ENCODE results near the gene MTFP1. TPM values are rescaled to one million over a fixed set of nuclear protein-coding genes. Genes with fewer than 3 reads are reported as not detected.

MTFP1 gene
- total and polyA plus RNA-seq, 2 experiments from 2014 or later: 54.6 to 64.1 TPM

GRCh38 chr22:30406400-30406799 is 19.2 kb upstream of the MTFP1 start:
- H3F3A ChIP-seq (replicated peaks; ENCODE audit: low read depth): peaks cover 4% of the 10 kb centered on the region; the same call in 1 of the 2 replicates
- H3K27ac ChIP-seq (ENCODE audit: low read depth): no peak overlapping the region
- no peak overlapping the region for H2AFZ ChIP-seq
- H3K4me3 Mint-ChIP-seq: no peak overlapping the region
- peaks cover 7% of the 10 kb centered on the region for H3K4me1 ChIP-seq (ENCODE audit: insufficient read depth)
- no peaks in the 10 kb centered on the region for H3K27me3 ChIP-seq (ENCODE audit: insufficient read depth)
- no peaks in the 10 kb centered on the region for H3K79me2 ChIP-seq (replicated peaks; ENCODE audit: insufficient read depth)
- no peak overlapping the region for H3K4me2 ChIP-seq
- no peak overlapping the region for H3K27ac Mint-ChIP-seq
- DNase-seq (ENCODE audit: low spot score) (no peak), ATAC-seq (no peak)
- peaks cover 11% of the 10 kb centered on the region for H3K27me3 Mint-ChIP-seq (ENCODE audit: insufficient read depth, low read depth, poor library complexity)
- no peak overlapping the region for H3K4me3 ChIP-seq
- no peaks in the 10 kb centered on the region for H3K9me2 ChIP-seq (ENCODE audit: insufficient read depth)
- no peaks in the 10 kb centered on the region for H3K36me3 ChIP-seq (ENCODE audit: insufficient read depth)
- TF ChIP-seq ZNF462 (CRISPR knock-in tag; IDR thresholded peaks at IDR 0.05) (no peak), ZNF331 (CRISPR knock-in tag; IDR thresholded peaks at IDR 0.05; ENCODE audit: low read depth) (no peak), POLR2AphosphoS5 (IDR thresholded peaks at IDR 0.05; ENCODE audit: low read depth) (no peak), JUNB (IDR thresholded peaks at IDR 0.05; ENCODE audit: unreplicated experiment) (no peak), EZH2 (IDR thresholded peaks at IDR 0.05; ENCODE audit: low read depth, unreplicated experiment) (no peak), CTCF (conservative IDR thresholded peaks at IDR 0.05; ENCODE audit: low read depth in 2 of 2) (no peak), STAT1 (IDR thresholded peaks at IDR 0.05; ENCODE audit: unreplicated experiment) (no peak), ZNF114 (CRISPR knock-in tag; IDR thresholded peaks at IDR 0.05) (no peak)
- H3K36me3 Mint-ChIP-seq (ENCODE audit: low read depth): peaks cover 6% of the 10 kb centered on the region; the same call in 2 of the 3 replicates
- H3K9me3 Mint-ChIP-seq: no peaks in the 10 kb centered on the region
- H3K4me1 Mint-ChIP-seq: peaks cover 12% of the 10 kb centered on the region
- no peaks in the 10 kb centered on the region; the same call in 1 of the 2 replicates for H4K20me1 ChIP-seq (replicated peaks; ENCODE audit: insufficient read depth)

Measured in GM23338 (cell line).